GM18511 (cell line): Measurements from ENCODE around the gene UBE2E2.

Experiments used
- ATAC-seq: cut with Tn5 transposase; IDR thresholded peaks from one replicate; pipeline ENCODE4 v1.9.1; 2021; ENCODE audit warnings: mild to moderate bottlenecking, moderate library complexity; ENCODE audit not compliant: unreplicated experiment

UBE2E2 gene

DNA sequence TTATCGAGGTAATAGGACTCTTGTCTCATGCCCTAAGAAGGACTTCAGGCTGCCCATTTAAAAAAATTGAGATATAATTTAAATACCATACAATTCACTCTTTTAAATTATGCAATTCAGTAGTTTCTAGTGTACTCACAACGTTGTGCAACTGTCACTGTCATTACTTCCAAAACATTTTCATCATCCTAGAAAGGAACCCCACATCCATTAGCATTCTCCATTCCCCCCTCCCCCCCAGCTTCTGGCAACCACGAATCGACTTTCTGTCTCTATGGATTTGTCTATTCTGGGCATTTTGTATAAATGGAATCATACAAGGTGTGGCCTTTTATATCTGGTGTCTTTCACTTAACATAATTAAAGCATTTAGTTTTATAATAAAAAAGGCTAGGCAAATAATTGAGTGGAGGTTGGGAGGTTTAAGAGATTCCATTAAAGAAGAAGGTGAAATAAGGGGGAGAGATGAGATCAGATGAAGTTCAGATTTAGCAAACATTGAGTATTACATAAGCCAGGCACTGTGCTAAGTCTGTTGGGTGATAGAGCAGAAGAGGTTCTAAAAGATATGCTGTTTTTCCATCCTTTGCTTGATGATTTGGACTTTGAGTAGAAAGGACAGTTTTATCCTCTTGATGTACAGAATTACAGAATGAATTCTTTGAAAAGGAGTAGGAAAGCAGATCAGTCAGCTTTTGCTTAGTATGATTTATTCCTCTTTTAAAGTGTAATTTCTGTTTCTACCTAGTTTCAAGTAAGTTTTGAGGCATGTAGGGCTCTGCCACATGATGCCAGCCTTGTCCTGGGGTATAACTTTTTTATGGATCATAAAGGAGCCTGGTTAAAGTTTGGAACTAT, 36.3 kb downstream of the UBE2E2 start:
- ATAC-seq: no peak

DNA sequence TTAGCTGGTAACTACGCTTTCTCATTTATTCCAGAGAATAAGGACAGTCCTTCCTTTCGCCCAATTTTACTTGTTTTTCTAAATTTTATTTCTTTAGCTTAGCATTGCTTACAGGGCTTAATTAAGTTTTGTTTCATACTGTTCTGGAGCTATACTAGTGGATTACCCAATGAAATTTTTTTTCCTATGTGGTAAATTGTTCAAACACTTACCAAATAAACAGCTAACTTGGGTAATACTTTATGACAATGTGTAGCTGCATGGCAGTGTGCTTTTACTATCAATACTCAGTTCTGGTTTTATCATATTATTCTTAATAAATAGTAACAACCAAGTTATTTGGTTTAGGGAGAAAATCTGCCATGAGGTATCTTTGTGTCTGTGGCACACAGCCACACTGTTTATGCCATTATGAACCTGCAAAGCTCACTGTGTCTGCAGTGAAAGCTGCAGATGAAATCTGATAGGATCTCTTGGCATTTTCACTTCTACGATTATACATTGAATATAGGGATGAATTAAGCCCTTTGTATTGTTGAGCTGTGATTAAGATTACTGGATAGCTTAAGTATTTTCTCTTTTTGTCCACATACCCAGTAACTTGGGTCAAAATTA, 37.2 kb downstream of the UBE2E2 start:
- ATAC-seq: no peak

DNA sequence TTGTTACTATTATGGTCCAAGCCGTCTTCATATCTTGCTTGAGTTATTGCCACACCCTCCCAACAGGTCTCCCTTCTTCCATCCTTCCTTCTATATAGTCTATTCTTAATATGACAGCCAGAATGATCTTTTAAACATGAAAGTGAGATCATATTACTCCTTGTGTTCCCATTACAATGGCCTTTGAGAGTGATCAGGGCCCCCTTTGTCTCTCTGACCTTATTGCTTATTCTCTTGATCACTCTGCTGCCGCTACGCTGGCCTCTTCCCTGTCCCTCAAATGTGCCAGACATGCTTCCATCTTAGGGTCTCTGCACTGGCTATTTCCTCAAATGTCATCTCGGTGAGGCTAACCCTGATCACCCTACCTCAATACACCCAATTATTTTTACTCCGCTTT, 38.1 kb downstream of the UBE2E2 start:
- ATAC-seq: no peak

DNA sequence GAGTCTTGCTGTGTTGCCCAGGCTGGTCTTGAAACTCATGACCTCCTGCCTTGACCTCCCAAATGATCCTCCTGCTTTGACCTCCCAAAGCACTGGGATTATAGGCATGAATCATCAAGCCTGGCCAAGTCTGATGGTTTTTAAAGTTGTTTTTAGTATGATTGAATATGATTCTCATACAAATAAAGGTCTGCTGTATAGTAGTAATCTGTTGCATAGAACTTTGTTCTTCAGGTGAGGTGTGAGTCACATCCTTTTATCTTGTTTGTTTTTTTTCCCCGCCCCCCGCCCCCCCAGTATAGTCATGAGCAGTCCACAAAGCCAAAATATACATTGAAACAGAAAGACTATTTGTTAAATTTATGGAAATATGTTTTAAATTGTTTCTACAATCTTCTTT, 39.0 kb downstream of the UBE2E2 start:
- ATAC-seq: no peak

DNA sequence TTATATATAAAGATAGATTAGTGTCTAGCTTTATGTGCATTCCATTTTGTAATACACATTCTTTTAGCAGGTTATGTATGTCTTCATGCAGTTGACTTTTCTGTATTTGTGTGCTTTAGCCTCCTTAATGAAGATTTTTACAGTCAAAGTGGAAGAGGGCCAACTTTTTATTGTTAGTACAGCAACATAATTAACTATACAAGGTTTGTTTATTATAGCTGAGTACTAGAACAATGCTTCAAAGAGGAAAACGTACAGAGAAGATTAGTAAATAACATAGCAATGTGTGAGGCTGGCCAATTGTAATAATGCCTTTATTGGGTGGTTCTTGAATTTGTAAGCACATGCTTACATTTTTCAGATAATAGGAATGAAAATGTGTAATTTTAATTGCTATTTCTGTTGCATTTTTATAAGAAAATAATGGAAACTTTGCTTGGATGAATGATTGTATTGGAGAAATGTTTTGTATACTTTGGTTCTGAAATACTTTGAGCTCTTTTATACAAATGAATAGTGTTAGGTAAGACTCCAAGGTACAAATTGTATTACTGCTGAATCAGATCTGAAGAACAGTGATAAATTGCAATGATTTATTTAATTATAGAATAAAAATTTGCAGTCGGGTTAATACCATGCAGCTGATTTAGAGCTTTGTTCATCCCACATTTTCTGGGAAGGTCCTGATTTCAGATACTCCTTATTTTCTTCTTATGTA, 41.4 kb downstream of the UBE2E2 start:
- no peak for ATAC-seq

DNA sequence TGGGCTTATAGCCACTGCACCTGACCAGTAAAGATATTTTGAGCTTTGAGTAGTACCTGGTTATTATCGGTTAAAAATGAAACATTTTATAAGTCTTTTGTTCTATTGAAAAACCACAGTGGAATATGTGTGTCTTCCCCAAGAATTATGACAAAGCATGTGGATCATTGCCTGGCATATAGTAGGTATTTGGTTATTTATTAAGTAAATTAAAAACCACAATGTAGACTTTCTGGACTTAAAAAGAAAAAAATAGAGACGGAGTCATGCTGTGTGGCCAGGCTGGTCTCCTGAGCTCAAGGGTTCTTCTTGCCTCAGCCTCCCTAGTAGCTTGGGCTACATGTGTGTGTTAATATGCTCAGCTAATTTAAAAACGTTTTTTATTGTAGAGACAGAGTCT, 43.5 kb downstream of the UBE2E2 start:
- no peak for ATAC-seq

DNA sequence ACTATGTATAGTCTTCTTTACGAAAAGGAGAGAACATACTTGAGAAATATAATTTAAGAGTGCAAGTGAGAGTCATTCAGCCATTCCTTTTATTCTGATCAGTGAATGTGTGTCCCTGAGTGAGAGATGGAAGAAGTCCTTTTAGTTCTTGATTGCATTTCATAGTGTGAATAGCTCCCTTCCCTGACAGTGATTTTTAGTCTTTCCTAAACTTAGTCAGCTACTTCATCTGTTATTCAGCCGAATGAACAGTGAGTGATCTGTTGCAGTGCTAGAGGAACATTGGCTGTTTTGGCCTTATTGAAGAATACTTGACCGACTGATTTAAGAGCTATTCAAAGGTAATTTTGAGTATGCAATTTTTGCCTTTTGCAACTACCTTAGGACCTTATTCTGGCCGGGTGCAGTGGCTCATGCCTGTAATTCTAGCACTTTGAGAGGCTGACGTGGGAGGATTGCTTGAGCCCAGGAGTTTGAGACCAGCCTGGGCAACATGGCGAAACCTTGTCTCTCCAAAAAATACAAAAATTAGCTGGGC, 45.5 kb downstream of the UBE2E2 start:
- no peak for ATAC-seq

DNA sequence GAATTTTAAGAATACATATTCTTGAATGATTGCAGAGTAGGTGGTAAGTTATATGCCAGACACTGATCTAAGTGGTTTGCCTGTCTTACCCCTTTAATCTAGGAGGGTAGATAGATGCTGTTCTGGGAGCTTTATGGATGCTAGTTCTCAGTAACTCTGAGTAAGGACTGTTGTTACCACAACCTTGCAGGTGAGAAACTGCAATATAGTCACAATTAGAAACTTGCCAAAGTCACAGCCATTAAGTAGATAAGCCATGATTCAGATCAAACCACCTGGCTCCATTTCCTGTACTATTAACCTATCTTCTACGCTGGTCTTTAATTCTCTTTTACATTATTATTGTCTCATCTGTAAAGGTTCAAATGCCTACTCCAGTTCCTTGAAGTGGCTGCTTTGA, 46.8 kb downstream of the UBE2E2 start:
- no peak for ATAC-seq

DNA sequence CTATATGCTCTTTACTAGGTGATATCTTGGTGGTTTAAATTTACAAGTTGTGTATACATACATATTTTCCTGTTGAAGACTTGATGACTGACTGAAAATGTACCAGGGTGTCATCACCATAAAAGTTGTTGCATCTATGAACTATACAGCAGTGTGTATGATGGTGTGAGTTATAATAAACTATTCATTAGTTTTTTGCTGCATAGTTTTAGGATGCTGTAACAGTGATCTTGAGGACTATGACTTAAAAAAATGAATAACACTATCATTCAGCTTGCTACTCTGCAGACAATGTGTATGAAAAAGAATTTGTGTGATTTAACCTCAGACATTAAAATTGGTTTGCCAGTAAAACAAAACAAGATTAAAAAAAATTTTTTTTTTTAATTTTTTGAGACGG, 49.0 kb downstream of the UBE2E2 start:
- no peak for ATAC-seq

DNA sequence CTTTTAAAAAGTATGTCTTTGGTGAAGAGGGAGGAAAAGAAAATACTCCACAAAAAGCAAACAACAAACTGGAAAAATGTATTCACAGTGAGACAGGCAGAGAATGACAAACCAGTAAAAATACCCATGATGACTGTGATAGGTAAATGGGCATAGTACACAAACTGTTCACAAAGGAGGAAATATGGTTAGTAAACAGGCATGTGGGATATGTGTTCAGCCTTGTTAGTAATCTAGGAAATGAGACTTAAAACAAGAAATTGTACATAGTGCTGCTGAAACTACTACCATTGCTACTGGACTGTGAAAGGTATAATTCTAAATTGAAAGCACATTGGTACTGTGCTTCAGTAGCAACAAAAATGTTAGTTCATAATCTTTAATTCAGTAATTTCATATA, 50.1 kb downstream of the UBE2E2 start:
- ATAC-seq: peak; percentile 75

DNA sequence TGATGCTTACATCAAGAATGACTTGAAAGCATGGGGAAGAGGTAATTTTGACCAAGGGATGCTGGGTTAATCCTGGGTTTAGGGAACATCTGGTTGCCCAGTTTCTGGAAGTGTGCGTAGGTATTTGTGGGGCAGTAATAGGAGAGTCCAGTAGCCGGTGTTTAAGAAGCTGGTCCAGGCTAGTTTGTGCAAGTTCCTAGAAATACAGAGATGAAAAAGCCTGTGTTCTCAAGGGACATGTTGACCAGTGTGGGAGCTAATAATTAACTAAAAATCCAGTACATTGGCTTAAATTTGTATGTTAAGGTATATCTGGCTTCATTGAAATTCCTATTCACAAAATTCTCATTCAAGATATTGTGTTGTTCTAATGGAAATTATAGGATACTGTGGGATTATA, 51.2 kb downstream of the UBE2E2 start:
- ATAC-seq: no peak

DNA sequence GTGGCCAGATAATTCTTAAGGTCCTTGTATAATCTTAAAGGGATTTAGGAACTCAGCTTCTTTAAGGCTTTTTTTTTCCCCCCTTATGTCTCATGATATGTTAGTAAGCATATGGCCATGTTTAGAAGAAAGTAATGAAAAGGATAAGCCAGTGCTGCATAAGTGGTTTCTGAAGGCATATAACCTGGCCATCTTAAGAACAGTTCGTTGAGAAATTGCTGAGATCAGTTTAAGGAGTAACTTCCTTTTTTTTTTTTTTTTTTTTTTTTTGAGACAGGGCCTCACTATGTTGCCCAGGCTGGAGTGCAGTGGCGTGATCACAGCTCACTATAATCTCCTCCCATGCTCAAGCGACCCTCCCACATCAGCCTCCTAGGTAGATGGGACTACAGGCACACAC, 51.7 kb downstream of the UBE2E2 start:
- ATAC-seq: no peak

DNA sequence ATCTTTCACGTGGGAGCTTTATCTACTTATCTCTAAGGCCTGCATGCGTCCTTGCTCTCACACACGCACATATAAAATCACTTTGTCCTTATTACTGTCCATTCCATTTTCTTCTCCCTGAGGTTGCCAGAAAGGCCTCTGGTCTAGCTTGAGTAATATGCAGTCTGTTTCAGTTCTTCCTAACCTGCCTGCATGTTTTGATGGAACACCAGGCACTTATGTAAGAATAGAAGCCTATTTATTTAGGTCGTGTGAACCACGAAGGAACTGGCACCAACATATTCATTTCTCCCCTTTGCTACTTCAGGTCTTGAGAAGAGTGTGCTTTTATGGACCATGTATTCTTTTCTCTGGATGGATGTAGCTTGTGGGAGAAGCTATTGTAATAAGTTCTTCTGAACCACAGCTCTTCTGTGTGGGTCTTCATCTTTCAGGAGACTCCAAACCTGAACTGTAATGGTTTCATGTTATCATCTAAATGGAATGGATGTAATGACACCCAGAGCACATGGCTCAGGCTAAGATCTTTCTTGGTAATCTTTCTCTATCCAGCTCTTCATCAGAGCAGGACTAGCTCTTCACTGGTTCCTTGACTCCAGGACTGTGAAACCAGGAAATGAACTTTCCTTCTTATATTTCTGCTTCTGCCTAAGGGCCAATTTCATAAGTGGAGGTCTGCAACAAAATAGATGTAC, 53.8 kb downstream of the UBE2E2 start:
- ATAC-seq: no peak

DNA sequence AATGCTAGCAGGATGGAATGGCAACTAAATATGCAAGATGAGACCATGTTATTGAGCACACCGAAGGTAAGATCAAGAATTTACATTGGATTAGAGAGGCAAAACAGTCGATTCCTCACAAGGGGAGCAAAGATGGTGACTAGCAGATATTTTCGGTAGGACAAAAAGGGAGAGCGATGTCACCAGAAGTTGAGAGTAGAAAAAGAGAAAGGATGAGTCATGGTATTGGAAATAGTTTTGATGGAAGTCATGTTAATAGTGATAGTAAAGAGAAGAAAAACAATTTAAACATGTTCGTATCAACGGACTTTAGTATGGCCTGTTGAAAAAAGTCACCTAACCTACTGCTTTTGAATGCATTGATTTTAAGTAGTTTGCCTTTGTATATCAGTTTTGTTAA, 55.0 kb downstream of the UBE2E2 start:
- ATAC-seq: no peak

DNA sequence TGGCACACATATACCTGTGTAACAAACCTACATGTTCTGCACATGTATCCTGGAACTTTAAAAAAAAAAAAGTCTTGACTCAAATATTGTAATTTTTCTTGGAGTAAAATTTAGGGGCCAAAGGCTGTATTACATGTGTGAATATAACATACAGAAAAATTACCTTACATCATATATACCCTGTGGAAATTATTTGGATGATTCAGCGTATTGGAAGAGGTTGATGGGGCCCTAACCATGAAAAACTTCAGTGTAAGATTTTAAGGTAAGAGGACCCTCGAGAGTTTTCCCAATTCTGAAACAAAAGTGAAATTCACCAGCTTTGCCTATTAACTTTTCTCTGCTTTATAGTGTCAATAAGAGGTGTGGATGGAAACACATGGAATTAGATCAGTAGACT, 56.4 kb downstream of the UBE2E2 start:
- no peak for ATAC-seq

DNA sequence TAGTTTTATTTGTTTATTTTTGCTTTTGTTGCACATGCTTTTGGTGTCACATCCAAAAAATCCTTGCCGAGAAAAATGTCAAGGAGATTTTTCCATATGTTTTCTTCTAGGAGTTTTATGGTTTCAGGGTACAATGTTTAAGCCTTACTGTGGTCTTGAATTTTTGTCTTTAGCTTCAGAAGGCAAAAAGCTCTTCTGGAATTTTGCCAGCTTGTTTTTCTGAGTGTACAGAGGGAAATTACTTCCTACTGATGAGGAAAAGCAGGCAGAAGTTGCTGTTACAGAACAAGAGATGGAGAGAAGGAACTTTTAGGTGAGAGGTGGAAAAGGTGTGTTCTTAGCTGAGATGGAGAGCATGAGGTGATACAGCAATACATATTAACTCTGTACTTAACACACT, 59.6 kb downstream of the UBE2E2 start:
- no peak for ATAC-seq

DNA sequence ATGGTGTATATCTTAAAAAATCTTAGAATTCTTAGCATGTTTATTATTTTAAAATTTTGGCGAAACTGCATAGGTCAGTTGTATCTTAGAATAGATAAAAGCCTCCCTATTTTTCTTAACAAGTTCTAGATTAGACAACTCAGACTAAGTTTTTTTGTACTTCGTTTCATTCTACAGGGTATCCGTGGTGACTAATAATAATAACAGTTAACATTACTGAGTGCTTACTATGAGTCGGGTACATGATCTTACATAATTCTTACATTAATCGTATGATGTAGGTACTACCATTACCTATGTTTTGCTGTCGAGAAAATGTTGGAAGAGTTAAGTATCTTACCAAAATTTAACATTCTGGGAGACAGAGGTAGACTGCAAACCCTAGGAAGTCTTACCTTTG, 60.7 kb downstream of the UBE2E2 start:
- no peak for ATAC-seq

DNA sequence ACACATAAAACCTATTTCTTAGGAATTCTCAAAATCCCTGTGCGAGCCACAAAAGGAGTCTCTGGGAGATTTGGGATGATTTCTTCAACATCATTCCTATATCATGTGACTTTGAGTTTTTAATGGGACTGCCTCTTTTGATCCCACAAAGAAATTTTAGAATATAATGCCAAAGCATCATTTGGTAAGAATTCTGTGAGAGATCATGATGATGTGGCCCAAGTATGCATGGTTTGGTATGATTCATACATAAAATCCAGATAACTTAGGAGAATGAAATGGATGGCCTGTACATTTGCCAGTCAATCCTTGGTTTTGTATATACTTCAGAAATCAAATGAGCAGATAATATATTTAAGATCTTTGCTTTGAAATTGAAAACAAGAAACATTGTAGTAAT, 61.3 kb downstream of the UBE2E2 start:
- no peak for ATAC-seq

DNA sequence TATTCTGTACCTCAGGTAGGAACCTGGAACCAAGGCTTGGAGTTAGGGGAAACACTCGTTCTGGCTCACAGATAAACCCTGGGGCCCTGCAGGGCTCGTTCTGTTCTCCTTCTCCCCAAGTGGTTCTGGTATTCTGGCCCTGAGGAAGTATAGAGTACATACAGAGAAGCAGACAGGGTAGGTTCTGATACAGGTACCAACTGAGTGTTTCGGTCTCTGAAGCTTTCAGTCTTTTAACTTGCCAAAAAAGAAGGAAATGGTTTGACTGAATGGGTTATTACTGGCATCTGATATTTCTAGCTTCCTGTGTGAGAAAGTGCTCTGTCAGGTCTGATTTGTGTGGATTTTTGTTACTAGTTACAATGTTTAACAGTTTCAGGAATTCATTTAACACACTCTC, 67.3 kb downstream of the UBE2E2 start:
- peak; percentile 75 for ATAC-seq

DNA sequence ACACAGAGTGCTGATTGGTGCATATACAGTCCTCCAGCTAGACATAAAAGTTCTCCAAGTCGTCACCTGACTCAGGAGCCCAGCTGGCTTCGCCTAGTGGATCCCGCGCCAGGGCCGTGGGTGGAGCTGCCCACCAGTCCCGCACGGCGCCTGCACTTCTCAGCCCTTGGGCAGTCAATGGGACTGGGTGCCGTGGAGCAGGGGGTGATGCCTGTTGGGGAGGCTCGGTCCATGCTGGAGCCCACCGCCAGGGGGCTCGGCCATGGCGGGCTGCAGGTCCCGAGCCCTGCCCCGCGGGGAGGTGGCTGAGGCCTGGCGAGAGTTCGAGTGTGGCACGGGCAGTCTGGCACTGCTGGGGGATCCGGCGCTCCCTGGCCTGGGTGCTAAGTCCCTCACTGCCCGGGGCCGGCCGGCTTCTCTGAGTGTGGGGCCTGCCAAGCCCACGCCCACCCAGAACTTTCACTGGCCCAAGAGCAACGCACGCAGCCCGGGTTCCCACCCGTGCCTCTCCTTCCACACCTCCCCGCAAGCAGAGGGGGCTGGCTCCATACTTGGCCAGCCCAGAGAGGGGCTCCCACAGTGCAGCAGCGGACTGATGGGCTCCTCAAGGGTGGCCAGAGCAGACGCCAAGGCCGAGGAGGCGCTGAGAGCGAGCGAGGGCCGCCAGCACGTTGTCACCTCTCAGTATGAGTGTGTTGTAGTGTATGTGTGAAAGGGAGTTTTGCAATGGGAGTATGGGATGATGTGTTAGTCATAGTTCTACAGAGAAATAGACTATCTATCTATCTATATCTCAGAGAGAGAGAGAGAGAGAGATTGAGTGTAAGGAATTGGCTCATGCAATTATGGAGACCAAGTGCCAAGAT, 69.0 kb downstream of the UBE2E2 start:
- no peak for ATAC-seq
